IPS-18c (cell line): ENCODE results near the gene SMAD3.

Experiments used
- H3K4me3 ChIP-seq: 2 replicates; pipeline ENCODE4 v1.7.0; 2013; ENCODE audit warnings: low read depth, mild to moderate bottlenecking, low read length, moderate library complexity; ENCODE audit not compliant: insufficient read depth
- H3K9me3 ChIP-seq: one replicate; pipeline ENCODE4 v1.6.1; 2013; ENCODE audit warnings: mild to moderate bottlenecking, low read length, moderate library complexity; ENCODE audit not compliant: control insufficient read depth, insufficient read depth

SMAD3 gene

DNA sequence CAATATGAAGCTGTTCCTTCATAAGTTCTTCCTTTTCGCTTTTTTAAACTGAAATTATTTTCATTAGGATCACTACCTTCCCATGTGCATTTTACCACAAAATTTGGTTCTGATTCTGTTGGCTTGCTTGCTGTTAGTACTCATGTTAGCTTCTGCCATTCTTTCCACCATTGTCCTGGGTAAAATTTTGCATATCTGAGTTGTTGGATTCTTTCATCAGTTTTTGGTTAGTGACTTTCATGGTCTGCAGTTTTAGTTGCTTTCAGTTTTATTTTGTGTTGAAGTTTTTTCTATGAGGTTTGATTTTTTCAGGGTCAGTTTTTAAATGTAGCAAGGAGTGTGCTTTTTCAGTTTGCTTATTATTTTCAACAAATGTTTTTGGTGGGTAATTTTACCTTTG lies 71.9 kb downstream of the SMAD3 start:
- no peak overlapping the region for H3K4me3 ChIP-seq

GRCh38 chr15:67137951-67138848 lies 72.8 kb downstream of the SMAD3 start:
- no peak overlapping the region for H3K4me3 ChIP-seq
- H3K9me3 ChIP-seq: no peaks in the 10 kb centered on the region

More for the DNA sequence above, 71.9 kb downstream of the SMAD3 start:
- no peaks in the 10 kb centered on the region for H3K9me3 ChIP-seq

GRCh38 chr15:67138891-67139855 lies 73.8 kb downstream of the SMAD3 start:
- H3K4me3 ChIP-seq: no peak overlapping the region
- no peaks in the 10 kb centered on the region for H3K9me3 ChIP-seq

GRCh38 chr15:67140078-67140833 lies 74.9 kb downstream of the SMAD3 start:
- Histone ChIP-seq H3K4me3 (no peak overlapping the region), H3K9me3 (no peaks in the 10 kb centered on the region)

- no peak overlapping the region for H3K4me3 ChIP-seq
- H3K9me3 ChIP-seq: no peaks in the 10 kb centered on the region
These were observed 76.8 kb downstream of the SMAD3 start for GRCh38 chr15:67142092-67142766.

GRCh38 chr15:67142767-67143100 lies 77.3 kb downstream of the SMAD3 start:
- Histone ChIP-seq H3K4me3 (no peak overlapping the region), H3K9me3 (no peaks in the 10 kb centered on the region)

GRCh38 chr15:67143646-67144045 lies 78.2 kb downstream of the SMAD3 start:
- Histone ChIP-seq H3K4me3 (no peak overlapping the region), H3K9me3 (no peaks in the 10 kb centered on the region)

GRCh38 chr15:67144609-67145311 lies 79.4 kb downstream of the SMAD3 start:
- H3K4me3 ChIP-seq: no peak overlapping the region
- no peaks in the 10 kb centered on the region for H3K9me3 ChIP-seq

GRCh38 chr15:67145312-67145610 lies 79.9 kb downstream of the SMAD3 start:
- no peak overlapping the region for H3K4me3 ChIP-seq
- no peaks in the 10 kb centered on the region for H3K9me3 ChIP-seq

DNA sequence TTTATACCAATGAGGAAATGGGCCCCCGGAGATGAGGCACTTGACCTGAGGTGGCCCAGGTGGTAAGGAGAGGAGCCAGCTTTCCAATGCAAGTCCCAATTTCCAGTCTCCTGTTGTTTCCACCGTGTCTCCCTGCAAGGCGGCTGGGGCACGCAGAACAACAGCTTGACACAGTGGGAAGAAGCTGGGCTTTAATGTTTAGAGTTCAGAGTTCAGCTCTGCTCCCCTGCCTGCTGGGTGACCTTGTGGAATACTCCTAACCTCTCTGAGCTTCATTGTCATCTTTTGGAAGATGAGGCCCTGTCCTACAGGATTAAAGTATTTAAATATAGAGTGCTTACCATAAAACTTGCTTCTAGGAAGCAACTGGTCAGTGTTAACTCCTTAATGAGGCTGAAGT lies 80.3 kb downstream of the SMAD3 start:
- Histone ChIP-seq H3K9me3 (no peaks in the 10 kb centered on the region), H3K4me3 (no peak overlapping the region)

DNA sequence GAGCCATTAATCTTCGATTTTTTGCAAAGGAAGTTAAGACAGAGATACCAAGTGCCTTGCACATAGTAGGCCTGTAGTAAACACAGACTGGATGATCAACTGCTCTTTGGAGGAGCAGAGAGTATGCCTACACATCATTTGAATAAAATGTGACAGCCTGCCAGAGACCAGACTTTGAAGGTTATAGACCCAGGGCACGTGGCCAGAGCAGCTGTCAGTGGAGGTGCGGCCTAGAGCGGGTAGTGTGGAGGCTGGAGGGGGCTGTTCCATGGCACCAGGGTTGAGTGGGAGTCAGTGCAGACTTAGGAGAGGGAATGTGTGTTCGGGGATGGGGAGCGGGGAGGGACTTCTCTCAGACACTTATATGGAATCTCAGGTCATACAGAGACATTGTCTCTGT lies 80.8 kb downstream of the SMAD3 start:
- no peaks in the 10 kb centered on the region for H3K9me3 ChIP-seq
- no peak overlapping the region for H3K4me3 ChIP-seq

DNA sequence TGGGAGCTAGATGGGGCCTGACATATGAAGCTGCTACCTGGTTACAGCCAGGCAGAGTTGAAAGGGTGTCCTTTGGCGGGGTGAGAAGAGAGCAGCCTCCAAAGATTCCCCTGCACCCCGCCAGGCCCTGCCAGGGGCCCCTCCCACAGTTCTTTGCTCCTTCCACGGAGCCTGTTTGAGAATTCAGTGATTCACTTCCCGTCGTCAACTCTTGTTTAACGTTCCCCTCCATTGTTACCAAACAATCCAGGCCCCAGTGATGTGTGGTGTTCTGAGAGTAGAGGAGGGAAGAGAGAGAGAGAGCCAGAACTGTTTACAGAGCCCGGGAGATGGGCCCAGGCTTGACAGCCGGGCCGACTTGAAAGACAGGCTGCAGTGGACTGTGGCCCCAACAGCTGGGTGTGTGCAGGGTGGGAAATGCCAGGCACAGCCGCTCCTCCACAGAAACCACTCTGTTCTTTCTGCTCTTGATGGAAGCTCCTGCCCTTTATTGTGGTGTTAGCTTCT lies 81.5 kb downstream of the SMAD3 start:
- no peak overlapping the region for H3K4me3 ChIP-seq
- H3K9me3 ChIP-seq: no peaks in the 10 kb centered on the region

DNA sequence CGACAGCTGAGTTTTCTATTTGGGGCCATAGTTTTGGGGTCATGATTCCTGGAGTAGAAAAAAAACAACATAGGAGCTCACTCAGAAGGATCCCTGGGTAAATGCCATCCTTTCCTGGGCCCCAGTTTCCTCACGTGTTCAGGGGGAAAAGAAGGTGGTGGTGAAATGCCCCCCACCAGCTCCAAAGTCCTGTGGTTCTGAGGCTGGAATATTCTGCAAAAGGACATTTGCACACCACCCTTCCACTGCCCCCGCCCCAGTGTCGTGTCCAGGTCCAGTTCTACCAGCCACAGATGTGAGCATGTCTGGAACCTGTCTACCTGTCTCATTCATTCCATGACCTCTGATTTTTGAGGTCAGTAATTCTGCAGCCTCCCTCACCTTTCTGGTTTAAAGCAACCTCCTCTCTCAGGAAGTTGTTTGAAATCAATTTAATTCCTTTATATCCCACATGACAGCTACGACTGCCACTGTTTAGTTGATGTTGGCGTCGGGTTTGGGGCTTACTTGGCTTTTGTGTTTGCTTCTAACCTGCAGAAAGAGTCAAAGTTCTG lies 82.1 kb downstream of the SMAD3 start:
- H3K4me3 ChIP-seq: no peak overlapping the region
- no peaks in the 10 kb centered on the region for H3K9me3 ChIP-seq

- no peaks in the 10 kb centered on the region for H3K9me3 ChIP-seq
- H3K4me3 ChIP-seq: no peak overlapping the region
These were observed 82.8 kb downstream of the SMAD3 start for GRCh38 chr15:67148196-67148701.

GRCh38 chr15:67149068-67149772 lies 83.8 kb downstream of the SMAD3 start:
- Histone ChIP-seq H3K4me3 (peak overlapping the region; percentile 11; the same call in 1 of the 2 replicates), H3K9me3 (no peaks in the 10 kb centered on the region)

DNA sequence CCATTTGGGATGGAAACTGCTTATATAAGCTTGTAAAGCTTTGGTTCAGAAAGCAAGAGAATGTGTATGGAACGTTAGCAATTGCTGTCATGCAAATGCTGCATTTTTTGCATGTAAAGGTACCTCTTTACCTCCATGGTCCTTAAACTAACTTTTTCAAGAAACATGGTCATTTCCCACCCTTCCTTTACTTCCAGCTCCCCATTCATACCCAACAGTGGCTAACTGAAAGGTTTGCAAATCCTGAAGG lies 84.3 kb downstream of the SMAD3 start:
- Histone ChIP-seq H3K9me3 (no peaks in the 10 kb centered on the region), H3K4me3 (no peak overlapping the region)
